ENCODE results near the gene LACRT. TPM values are rescaled to one million over a fixed set of nuclear protein-coding genes. Genes with fewer than 3 reads are reported as not detected.

The LACRT gene
- total RNA-seq, 1 donor from 2014 or later, result not detected

DNA sequence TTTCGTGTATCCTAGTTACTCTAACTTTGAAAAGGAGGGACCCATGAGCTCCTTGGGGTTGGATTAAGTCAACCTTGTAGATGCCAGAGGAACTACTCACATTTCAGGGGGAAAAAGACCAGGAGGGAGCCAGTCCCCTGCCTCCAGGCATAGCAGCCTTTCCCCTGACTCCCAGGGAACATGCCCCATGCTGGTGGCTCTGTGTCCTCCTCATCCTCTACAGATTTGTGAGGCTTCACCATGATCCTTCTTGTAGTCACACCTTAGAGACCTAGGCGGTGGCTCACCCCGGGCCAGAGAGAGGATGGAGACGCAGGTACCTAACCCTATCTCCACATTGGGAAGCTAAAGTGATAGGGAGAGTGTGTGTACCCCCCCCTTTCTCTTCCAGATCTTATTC is 30.3 kb downstream of the LACRT start:
- no peak for TF ChIP-seq CTCF (conservative IDR thresholded peaks at IDR 0.05)
- no peak overlapping the region for H3K4me3 Mint-ChIP-seq
- no peaks in the 10 kb centered on the region for H3K36me3 Mint-ChIP-seq
- H3K27ac Mint-ChIP-seq, result no peak overlapping the region
- H3K9me3 Mint-ChIP-seq, result no peaks in the 10 kb centered on the region
- no peak for DNase-seq (ENCODE audit: extremely low spot score, unreplicated experiment)
- no peaks in the 10 kb centered on the region for H3K4me1 Mint-ChIP-seq (ENCODE audit: unreplicated experiment)
- peaks cover 33% of the 10 kb centered on the region for H3K27me3 Mint-ChIP-seq

- Mint-ChIP-seq H3K4me3 (no peak overlapping the region), H3K9me3 (no peaks in the 10 kb centered on the region), H3K4me1 (ENCODE audit: unreplicated experiment) (no peaks in the 10 kb centered on the region), H3K27me3 (peaks cover 35% of the 10 kb centered on the region), H3K27ac (no peak overlapping the region), H3K36me3 (no peaks in the 10 kb centered on the region)
- DNase-seq (ENCODE audit: extremely low spot score, unreplicated experiment), result no peak
- no peak for TF ChIP-seq CTCF (conservative IDR thresholded peaks at IDR 0.05)
Observed at GRCh38 chr12:54603872-54604271, 30.8 kb downstream of the LACRT start.

DNA sequence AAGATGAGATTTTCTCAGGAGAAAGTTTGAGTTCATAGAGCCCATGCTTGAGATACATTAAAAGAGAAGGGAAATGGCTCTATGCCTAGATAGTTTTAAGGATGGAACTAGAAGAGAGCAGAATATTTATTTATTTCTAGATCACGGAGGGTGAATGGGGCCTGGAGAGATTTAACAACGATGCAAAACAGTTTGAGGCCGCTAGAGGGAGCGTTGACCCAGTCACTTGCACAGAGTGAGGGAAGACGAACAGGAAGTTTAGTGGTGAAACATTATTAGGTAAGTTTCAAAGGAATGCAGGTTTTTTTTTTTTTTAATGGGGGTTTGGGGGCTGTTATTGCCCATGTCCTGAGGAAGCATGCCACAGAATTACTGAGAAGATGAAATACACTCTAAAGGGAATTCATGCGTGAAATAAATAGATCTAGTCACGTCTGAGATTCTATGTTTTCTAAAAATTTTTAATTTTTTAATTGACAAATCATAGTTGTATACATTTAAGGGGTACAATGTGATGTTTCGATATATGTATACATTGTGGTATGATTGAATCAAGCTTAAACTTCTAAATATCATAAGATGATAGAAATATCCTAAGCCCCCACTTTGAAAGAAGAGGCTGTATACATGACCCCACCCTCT is 31.4 kb downstream of the LACRT start:
- no peak overlapping the region for H3K4me3 Mint-ChIP-seq
- peak; percentile 85 for TF ChIP-seq CTCF (conservative IDR thresholded peaks at IDR 0.05)
- no peaks in the 10 kb centered on the region for H3K9me3 Mint-ChIP-seq
- H3K27ac Mint-ChIP-seq, result no peak overlapping the region
- no peaks in the 10 kb centered on the region for H3K4me1 Mint-ChIP-seq (ENCODE audit: unreplicated experiment)
- no peaks in the 10 kb centered on the region for H3K36me3 Mint-ChIP-seq
- peaks cover 33% of the 10 kb centered on the region for H3K27me3 Mint-ChIP-seq
- DNase-seq (ENCODE audit: extremely low spot score, unreplicated experiment), result no peak

DNA sequence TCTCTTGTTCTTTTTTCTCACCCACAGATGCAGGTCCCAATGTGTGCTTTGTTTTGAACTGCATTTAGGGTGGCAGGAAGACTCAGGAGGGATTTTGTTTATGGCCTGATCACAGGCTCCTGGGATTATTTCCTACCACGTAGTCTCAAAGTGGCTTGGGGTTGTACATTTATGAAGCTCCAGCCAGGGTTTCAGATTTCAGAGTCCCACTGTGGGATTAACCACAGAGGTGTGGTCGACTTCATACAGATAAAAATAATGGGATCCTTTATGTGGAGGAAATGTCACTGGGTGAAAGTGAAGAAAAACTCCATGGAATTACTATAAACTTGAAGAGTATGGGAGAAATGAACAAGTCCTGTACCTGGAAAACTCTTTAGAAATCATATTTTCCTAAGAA is 32.0 kb downstream of the LACRT start:
- no peak for DNase-seq (ENCODE audit: extremely low spot score, unreplicated experiment)
- Mint-ChIP-seq H3K27me3 (peaks cover 31% of the 10 kb centered on the region), H3K27ac (no peak overlapping the region), H3K9me3 (no peaks in the 10 kb centered on the region), H3K36me3 (no peaks in the 10 kb centered on the region), H3K4me3 (no peak overlapping the region), H3K4me1 (ENCODE audit: unreplicated experiment) (no peaks in the 10 kb centered on the region)
- no peak for TF ChIP-seq CTCF (conservative IDR thresholded peaks at IDR 0.05)

- no peak overlapping the region for H3K27ac Mint-ChIP-seq
- H3K4me1 Mint-ChIP-seq (ENCODE audit: unreplicated experiment), result no peaks in the 10 kb centered on the region
- no peaks in the 10 kb centered on the region for H3K9me3 Mint-ChIP-seq
- no peak overlapping the region for H3K4me3 Mint-ChIP-seq
- peaks cover 23% of the 10 kb centered on the region for H3K27me3 Mint-ChIP-seq
- TF ChIP-seq CTCF (conservative IDR thresholded peaks at IDR 0.05), result no peak
- no peaks in the 10 kb centered on the region for H3K36me3 Mint-ChIP-seq
- DNase-seq (ENCODE audit: extremely low spot score, unreplicated experiment), result no peak
Observed at GRCh38 chr12:54601841-54602240, 32.9 kb downstream of the LACRT start.

- Mint-ChIP-seq H3K4me3 (no peak overlapping the region), H3K9me3 (no peaks in the 10 kb centered on the region), H3K27me3 (peaks cover 26% of the 10 kb centered on the region), H3K36me3 (no peaks in the 10 kb centered on the region), H3K4me1 (ENCODE audit: unreplicated experiment) (peaks cover 4% of the 10 kb centered on the region), H3K27ac (peak overlapping the region; percentile 5)
- no peak for DNase-seq (ENCODE audit: extremely low spot score, unreplicated experiment)
- TF ChIP-seq CTCF (conservative IDR thresholded peaks at IDR 0.05), result no peak
Observed at GRCh38 chr12:54598970-54599369, 35.7 kb downstream of the LACRT start.
